Heart left ventricle (tissue), 16 donors: ENCODE data around the gene PMEPA1. TPM values are rescaled to one million over a fixed set of nuclear protein-coding genes. Genes with fewer than 3 reads are reported as not detected.

ENCODE experiments used
- ATAC-seq, 4 donors: fragments of 200-7000 bp; cut with Tn5 transposase; one replicate each; pipeline ENCODE4 v1.9.1; 2020 to 2022; ENCODE audit warnings: moderate library complexity in 4 of 4, mild to moderate bottlenecking in 3 of 4, moderate number of reproducible peaks in 1 of 4
- DNase-seq, 5 donors: peaks; one replicate each; pipeline ENCODE4 v3.0.0-alpha.2; 2020
- H3K27ac ChIP-seq, 12 donors: fragments of 200-600 bp; sonication (generic) in 4 of 12; one replicate each; pipeline versions ENCODE4 v1.5.0 to v1.8.0; 2016 to 2022; ENCODE audit warnings: mild to moderate bottlenecking in 2 of 12
- H3K27me3 ChIP-seq, 9 donors: fragments of 200-600 bp; sonication (generic) in 2 of 9; one replicate each; pipeline versions ENCODE4 v1.5.1 to v1.8.0; 2016 to 2022; ENCODE audit warnings: mild to moderate bottlenecking in 3 of 9
- H3K36me3 ChIP-seq, 9 donors: fragments of 200-600 bp; sonication (generic) in 2 of 9; one replicate each; pipeline versions ENCODE4 v1.5.0 to v1.8.0; 2018 to 2022; ENCODE audit warnings: mild to moderate bottlenecking in 2 of 9
- H3K4me1 ChIP-seq, 12 donors: fragments of 200-600 bp; sonication (generic) in 4 of 12; one replicate each; pipeline versions ENCODE4 v1.5.0 to v1.8.0; 2016 to 2022; ENCODE audit warnings: mild to moderate bottlenecking in 3 of 12
- H3K4me3 ChIP-seq, 12 donors: fragments of 200-600 bp; sonication (generic) in 4 of 12; one replicate each; pipeline versions ENCODE4 v1.5.0 to v1.8.0; 2017 to 2022; ENCODE audit warnings: mild to moderate bottlenecking in 9 of 12, moderate library complexity in 4 of 12
- H3K9me3 ChIP-seq, 12 donors: fragments of 200-600 bp; sonication (generic) in 4 of 12; one replicate each; pipeline versions ENCODE4 v1.5.0 to v1.8.0; 2016 to 2022; ENCODE audit warnings: mild to moderate bottlenecking in 1 of 12
- POLR2A ChIP-seq, 2 donors: fragments of 450-650 bp; IDR thresholded peaks; one replicate each; pipeline ENCODE4 v1.6.1; 2017; ENCODE audit warnings: antibody characterized with exemption in 2 of 2, mild to moderate bottlenecking in 2 of 2, moderate library complexity in 2 of 2
- WGBS, 4 donors: extraction: QIAGEN DNeasy Blood & Tissue Kit in 2 of 4; methylation state at CpG; one replicate each; pipeline versions ENCODE4 v1.1.5 to v1.1.7; 2013 to 2018; 5-methylcytosine and 5-hydroxymethylcytosine counted together
- intact Hi-C, 10 donors: fragments of 100-400 bp; cut with DNase I; formaldehyde crosslinking; loops; one replicate each; pipeline versions ENCODE4 v1.11.1 to v1.14.2; 2022
- polyA plus RNA-seq, 2 donors: library from polyadenylated mRNA; stranded (reverse); fragments of 200-250 nt; gene quantifications; one replicate each; pipeline ENCODE4 v1.2.3, GENCODE V29; 2013
- total RNA-seq, 9 donors: library from RNA; depleted of rRNA in 2 of 9; stranded (reverse); fragments of >200 nt in 2 of 9; fragmentation: NEBNext Ultra II Directional in 3 of 9; extraction: Animal tissue kit (Norgen Biotek cat#: 25700) in 3 of 9; gene quantifications; one replicate each; pipeline versions ENCODE4 v1.1.0 to v1.2.4, GENCODE V29; 2016 to 2023
- TF ChIP-seq, protein P1 (sequence below), 12 donors: fragments of 200-600 bp; sonication (generic) in 4 of 12; IDR thresholded peaks; one replicate each; pipeline versions ENCODE4 v1.5.0 to v1.8.0; 2018 to 2022; ENCODE audit warnings: antibody characterized with exemption in 12 of 12, mild to moderate bottlenecking in 5 of 12
- donor health status: ischemic (EF 13 %, LVEDD 7.1; RV severe dilation, severe dysfunction).
- donor health status: healthy with polysubstance abuse.
- donor health status: DM: no; HTN: yes; CAD: no.
- donor health status: DM: no; HTN: no; CAD: no.
- donor health status: ischemic (EF 25% LVEDD 6.9; RV normal size, moderate dysfunction).
- donor health status: ischemic (EF 25% LVEDD 5.7; RV mildly dilated, moderate dysfunction).
- donor health status: healthy.
- donor health status: DM: yes; HTN: yes; CAD: no.
- donor health status: ischemic (EF 35%, LVEDD 5.7; RV mildly dilated, moderate dysfunction).
- donor health status: nonischemic (EF 11% LVEDD 7.7; RV severe dilation, severe dysfunction).
- donor health status: DM: yes; HTN: yes; CAD: no.
- donor health status: PGD.
- donor health status: ischemic (EF 29% LVEDD 5.4; RV normal size, mild dysfunction).
- donor health status: nonischemic (EF 23%, LVEDD 6.1; RV moderate dilation, normal function).

Gene PMEPA1
- total and polyA plus RNA-seq, 11 donors: 12.6 to 115 (median 30.0) TPM

DNA sequence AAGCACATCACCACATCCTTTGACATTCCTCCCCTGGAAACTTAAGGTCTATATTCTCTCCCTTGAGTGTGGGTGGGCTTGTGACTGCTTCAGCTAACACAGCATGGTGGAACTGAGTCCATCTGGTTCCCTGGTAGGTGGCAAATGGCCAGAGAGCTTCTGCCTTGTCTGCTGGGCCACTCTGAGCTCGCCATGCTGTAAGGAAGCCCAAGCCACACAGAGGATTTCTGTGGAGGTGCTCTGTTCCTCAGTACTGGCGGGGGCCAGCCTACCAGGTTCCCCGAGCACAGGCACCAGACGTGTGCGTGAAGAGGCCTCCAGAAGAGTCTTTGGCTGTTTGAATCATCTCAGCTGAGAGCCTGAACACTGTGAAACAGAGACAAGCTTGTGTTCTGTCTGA, 41.6 kb upstream of the PMEPA1 start:
- intact Hi-C loops: loop anchor here in 2 of 10 donors (2.0 to 10.0 kb wide), 2 partner anchors 33 to 433 kb away; no protein-coding TSS in a partner anchor
- Histone ChIP-seq H3K4me3 (no peak overlapping the region), H3K36me3 (no peaks in the 10 kb centered on the region), H3K4me1 (peaks cover 9 to 37% (median 29%) of the 10 kb centered on the region in 12 donors), H3K27ac (no peak overlapping the region), H3K9me3 (peaks cover 0 to 6% (median 0%) of the 10 kb centered on the region in 12 donors), H3K27me3 (no peaks in the 10 kb centered on the region)
- DNase-seq (no peak), ATAC-seq (no peak)
- TF ChIP-seq, protein P1, sequence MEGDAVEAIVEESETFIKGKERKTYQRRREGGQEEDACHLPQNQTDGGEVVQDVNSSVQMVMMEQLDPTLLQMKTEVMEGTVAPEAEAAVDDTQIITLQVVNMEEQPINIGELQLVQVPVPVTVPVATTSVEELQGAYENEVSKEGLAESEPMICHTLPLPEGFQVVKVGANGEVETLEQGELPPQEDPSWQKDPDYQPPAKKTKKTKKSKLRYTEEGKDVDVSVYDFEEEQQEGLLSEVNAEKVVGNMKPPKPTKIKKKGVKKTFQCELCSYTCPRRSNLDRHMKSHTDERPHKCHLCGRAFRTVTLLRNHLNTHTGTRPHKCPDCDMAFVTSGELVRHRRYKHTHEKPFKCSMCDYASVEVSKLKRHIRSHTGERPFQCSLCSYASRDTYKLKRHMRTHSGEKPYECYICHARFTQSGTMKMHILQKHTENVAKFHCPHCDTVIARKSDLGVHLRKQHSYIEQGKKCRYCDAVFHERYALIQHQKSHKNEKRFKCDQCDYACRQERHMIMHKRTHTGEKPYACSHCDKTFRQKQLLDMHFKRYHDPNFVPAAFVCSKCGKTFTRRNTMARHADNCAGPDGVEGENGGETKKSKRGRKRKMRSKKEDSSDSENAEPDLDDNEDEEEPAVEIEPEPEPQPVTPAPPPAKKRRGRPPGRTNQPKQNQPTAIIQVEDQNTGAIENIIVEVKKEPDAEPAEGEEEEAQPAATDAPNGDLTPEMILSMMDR (IDR thresholded peaks at IDR 0.05): no peak
- TF ChIP-seq POLR2A (IDR thresholded peaks at IDR 0.05): no peak
- WGBS, 4 donors: 94 to 100% (median 97%) methylated on average over 5 of the region's 5 CpGs

DNA sequence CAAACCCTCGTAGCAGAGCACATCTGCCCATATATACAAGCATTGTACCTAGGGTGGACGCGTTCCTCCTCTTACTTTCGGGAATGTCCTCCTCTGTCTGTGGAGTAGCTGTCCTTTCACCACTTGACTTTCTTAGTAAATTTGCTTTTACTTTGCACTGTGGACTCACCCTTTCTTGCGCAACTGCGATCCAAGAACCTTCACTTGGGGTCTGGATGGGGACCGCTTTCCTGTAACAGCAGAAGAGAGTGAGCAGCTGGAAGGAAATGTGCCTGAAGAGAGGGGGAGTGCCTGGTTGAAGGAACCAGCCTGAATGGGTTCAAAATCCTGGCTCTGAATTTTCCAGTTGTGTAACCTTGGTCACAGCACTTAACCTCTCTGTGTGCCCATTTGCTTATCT, 40.1 kb upstream of the PMEPA1 start:
- Histone ChIP-seq H3K4me1 (peaks cover 9 to 37% (median 29%) of the 10 kb centered on the region in 12 donors), H3K27me3 (no peaks in the 10 kb centered on the region), H3K4me3 (no peak overlapping the region), H3K9me3 (peaks cover 0 to 6% (median 0%) of the 10 kb centered on the region in 12 donors), H3K36me3 (no peaks in the 10 kb centered on the region), H3K27ac (peak overlapping the region in 1 of 12 donors; percentile 86)
- intact Hi-C loops: loop anchor here in 7 of 10 donors (2.0 to 10.0 kb wide), 6 partner anchors 31 to 435 kb away; partner anchors contain the start of gene PMEPA1 (in 3 of the 7)
- WGBS, 4 donors: 80 to 83% (median 82%) methylated on average over 7 of the region's 7 CpGs
- no peak for DNase-seq
- TF ChIP-seq, protein P1 (IDR thresholded peaks at IDR 0.05): no peak
- no peak for TF ChIP-seq POLR2A (IDR thresholded peaks at IDR 0.05)
- no peak for ATAC-seq

DNA sequence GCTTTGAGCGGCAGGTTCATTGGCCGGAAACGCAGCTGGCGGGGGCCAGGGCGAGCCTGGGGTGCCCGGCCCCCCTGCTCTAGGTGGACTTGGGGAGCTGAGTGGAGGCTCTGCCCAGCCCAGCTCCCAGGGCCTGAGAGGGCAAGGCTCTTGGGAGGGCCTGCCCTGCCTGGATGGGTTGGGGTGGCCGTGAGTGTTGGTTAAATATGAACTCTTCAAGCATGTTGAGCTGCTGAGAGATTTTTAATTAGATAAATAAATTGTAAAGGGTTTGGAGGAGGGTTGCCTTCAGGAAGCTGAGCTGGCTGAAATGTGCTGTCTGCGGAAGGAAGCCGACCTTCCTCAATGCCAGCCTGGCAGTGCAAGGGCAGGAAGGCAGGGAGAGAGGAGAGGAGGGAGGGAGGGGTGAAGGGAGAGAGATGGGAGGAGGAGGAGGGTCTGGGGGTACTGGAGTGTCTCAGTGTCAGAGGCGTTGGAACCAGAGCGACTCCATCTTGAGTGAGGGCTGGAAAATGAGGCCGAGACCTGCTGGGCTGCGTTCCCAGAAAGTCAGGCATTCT, 39.4 kb upstream of the PMEPA1 start:
- H3K9me3 ChIP-seq: peaks cover 0 to 6% (median 0%) of the 10 kb centered on the region in 12 donors
- ATAC-seq (peak in 3 of 4 donors; percentile 2 to 30 (median 13)), DNase-seq (peak in 2 of 5 donors; percentile 36 to 42)
- 20 to 33% (median 23%) methylated on average over 13 of the region's 13 CpGs for WGBS, 4 donors
- no peaks in the 10 kb centered on the region for H3K36me3 ChIP-seq
- no peak for TF ChIP-seq POLR2A (IDR thresholded peaks at IDR 0.05)
- TF ChIP-seq, protein P1 (IDR thresholded peaks at IDR 0.05): no peak
- H3K4me3 ChIP-seq: peak overlapping the region in 9 of 12 donors; percentile 32 to 49 (median 42)
- H3K4me1 ChIP-seq: peaks cover 9 to 37% (median 29%) of the 10 kb centered on the region in 12 donors
- peak overlapping the region in 10 of 12 donors; percentile 73 to 92 (median 86) for H3K27ac ChIP-seq
- intact Hi-C loops: loop anchor here in 5 of 10 donors (2.0 to 5.0 kb wide), 4 partner anchors 37 to 92 kb away; partner anchors contain the start of gene PMEPA1 (in 3 of the 5)
- no peaks in the 10 kb centered on the region for H3K27me3 ChIP-seq

DNA sequence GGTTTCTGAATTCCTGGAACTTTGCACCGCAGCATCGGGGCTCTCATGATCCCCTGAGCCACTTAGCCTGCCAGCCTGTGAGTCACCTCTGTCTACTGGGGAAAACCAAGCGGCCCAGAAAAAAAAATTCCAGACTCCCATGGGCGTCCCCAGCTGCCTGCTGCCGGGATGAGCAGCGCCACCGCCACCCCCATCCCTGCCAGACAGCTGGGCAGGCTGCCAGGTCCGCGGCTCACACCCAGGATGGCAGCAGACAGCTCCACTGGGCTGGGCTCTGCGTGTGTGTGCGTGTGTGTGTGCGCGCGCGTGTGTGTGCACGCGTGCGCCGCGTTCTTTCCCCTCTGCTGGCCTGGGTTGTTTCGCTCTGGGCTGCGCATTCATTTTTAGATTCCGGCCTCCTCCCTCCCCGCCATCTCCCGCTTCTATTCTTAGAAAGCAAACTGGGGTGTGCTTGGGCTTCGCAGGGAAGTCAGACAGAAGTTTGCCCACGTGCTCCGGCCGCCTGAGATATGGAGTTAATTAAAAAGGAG, 38.9 kb upstream of the PMEPA1 start:
- intact Hi-C loops: loop anchor here in 5 of 10 donors (2.0 to 5.0 kb wide), 4 partner anchors 36 to 91 kb away; partner anchors contain the start of gene PMEPA1 (in 3 of the 5)
- TF ChIP-seq, protein P1 (IDR thresholded peaks at IDR 0.05): peak in 1 of 12 donors; percentile 30
- TF ChIP-seq POLR2A (IDR thresholded peaks at IDR 0.05): no peak
- Histone ChIP-seq H3K9me3 (peaks cover 0 to 6% (median 0%) of the 10 kb centered on the region in 12 donors), H3K27ac (peak overlapping the region; percentile 1 to 92 (median 84)), H3K36me3 (no peaks in the 10 kb centered on the region), H3K4me1 (peaks cover 9 to 34% (median 29%) of the 10 kb centered on the region in 12 donors), H3K4me3 (peak overlapping the region in 10 of 12 donors; percentile 6 to 49 (median 42)), H3K27me3 (no peaks in the 10 kb centered on the region)
- 1 to 8% (median 3%) methylated on average over 12 to 29 of the region's 29 CpGs for WGBS, 4 donors
- ATAC-seq (peak; percentile 82 to 92 (median 88)), DNase-seq (peak; percentile 86 to 93 (median 88))
